Thyroid gland (tissue), 4 donors: ENCODE measurements around the gene TAS2R60. TPM values are rescaled to one million over a fixed set of nuclear protein-coding genes. Genes with fewer than 3 reads are reported as not detected.

ENCODE experiments used
- DNase-seq, 2 donors: peaks; one replicate each; pipeline ENCODE4 v3.0.0-alpha.2; 2019
- H3K27ac ChIP-seq, 3 donors: fragments of 200-600 bp; sonication (generic); 1 replicate in 2 of 3; 2 replicates in 1 of 3; pipeline ENCODE4 v1.5.1; 2016 to 2019; ENCODE audit warnings: mild to moderate bottlenecking in 1 of 3, moderate library complexity in 1 of 3
- H3K27me3 ChIP-seq: fragments of 200-600 bp; sonication (generic); one replicate; pipeline ENCODE4 v1.5.1; 2019
- H3K36me3 ChIP-seq, 2 donors: fragments of 200-600 bp; sonication (generic); one replicate each; pipeline ENCODE4 v1.5.1; 2016 to 2019
- H3K4me1 ChIP-seq, 2 donors: fragments of 200-600 bp; sonication (generic); one replicate each; pipeline ENCODE4 v1.5.1; 2017 to 2019
- H3K4me3 ChIP-seq, 3 donors: fragments of 200-600 bp; sonication (generic); replicated peaks in 1 of 3; 1 replicate in 2 of 3; 2 replicates in 1 of 3; pipeline ENCODE4 v1.5.1; 2016; ENCODE audit warnings: mild to moderate bottlenecking in 1 of 3
- H3K9me3 ChIP-seq: fragments of 200-600 bp; sonication (generic); one replicate; pipeline ENCODE4 v1.5.1; 2017
- CTCF ChIP-seq, 6 experiments: fragments of 200-600 bp in 3 of 6; fragments of 450-650 bp in 3 of 6; sonication (generic) in 3 of 6; IDR thresholded peaks; one replicate each; pipeline ENCODE4 v1.5.1; 2016 to 2019; ENCODE audit warnings: antibody characterized with exemption in 6 of 6, mild to moderate bottlenecking in 2 of 6, inconsistent platforms in 1 of 6, moderate library complexity in 1 of 6
- POLR2A ChIP-seq, 2 donors: fragments of 450-650 bp; IDR thresholded peaks; one replicate each; pipeline ENCODE4 v1.6.1; 2017; ENCODE audit warnings: antibody characterized with exemption in 2 of 2, mild to moderate bottlenecking in 2 of 2, moderate library complexity in 1 of 2
- WGBS, 2 donors: methylation state at CpG; one replicate each; pipeline ENCODE4 v1.1.5; 2017; 5-methylcytosine and 5-hydroxymethylcytosine counted together
- intact Hi-C: fragments of 100-400 bp; cut with DNase I; formaldehyde crosslinking; loops from one replicate; pipeline ENCODE4 v1.15.1; 2023
- total RNA-seq, 4 donors: library from RNA; depleted of rRNA; stranded (reverse); fragments of >200 nt; gene quantifications; one replicate each; pipeline ENCODE4 v1.2.3, GENCODE V29; 2016

Gene TAS2R60
- total RNA-seq, 4 donors from 2014 or later: not detected

DNA sequence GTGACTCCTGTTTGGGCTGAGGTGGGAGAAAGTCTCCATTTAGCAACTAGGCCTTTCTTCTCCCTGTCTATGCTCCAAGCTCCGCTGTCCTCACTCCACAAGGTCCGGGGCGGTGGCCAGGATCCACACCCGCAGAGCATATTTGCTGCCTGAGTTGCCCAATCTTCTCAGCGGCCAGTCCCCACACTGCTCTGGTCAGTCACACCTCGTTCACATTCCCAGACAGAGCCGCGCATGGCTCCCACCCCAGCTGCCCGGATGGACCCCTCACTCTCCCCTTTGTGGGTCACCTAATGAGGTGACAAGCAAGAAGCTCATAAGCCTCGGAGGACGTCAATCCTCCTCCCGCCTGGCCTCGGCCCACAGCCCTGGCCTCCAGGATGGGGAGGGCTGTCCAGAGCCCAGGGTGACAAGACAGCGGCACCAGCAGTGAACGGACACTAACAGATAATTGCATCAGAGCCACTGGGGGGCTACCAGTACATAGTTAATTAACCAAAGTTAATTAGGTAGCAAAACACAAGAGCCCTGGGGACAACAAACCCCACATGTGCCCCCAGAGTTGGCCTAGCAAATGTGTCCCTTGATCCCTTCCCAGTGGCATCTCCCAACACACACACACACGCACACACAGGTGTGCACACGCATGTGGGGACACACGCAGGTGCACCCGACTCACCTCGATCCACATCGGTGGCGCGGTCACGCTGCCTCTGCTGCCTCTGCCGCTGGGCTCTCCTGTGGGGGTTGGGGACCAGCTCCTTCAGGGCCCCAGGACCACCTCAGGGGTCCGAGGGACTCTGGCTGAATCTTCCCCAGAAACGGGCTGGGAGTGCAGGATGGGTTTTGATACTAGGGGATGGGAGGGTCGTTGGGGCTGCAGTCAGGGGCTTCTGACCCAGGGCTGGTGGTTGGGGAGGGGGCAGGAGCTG lies 46.4 kb upstream of the TAS2R60 start:
- H3K4me3 ChIP-seq: no peak overlapping the region
- 89 to 90% methylated on average over 16 to 24 of the region's 28 CpGs for WGBS, 2 donors
- H3K36me3 ChIP-seq: no peaks in the 10 kb centered on the region
- no peak overlapping the region for H3K27ac ChIP-seq
- no peaks in the 10 kb centered on the region for H3K9me3 ChIP-seq
- H3K4me1 ChIP-seq: peaks cover 10 to 18% of the 10 kb centered on the region in 2 donors
- TF ChIP-seq CTCF (IDR thresholded peaks at IDR 0.05) (no peak), POLR2A (IDR thresholded peaks at IDR 0.05) (no peak)
- DNase-seq: no peak
- H3K27me3 ChIP-seq: no peaks in the 10 kb centered on the region
- intact Hi-C loops: no loop called here

DNA sequence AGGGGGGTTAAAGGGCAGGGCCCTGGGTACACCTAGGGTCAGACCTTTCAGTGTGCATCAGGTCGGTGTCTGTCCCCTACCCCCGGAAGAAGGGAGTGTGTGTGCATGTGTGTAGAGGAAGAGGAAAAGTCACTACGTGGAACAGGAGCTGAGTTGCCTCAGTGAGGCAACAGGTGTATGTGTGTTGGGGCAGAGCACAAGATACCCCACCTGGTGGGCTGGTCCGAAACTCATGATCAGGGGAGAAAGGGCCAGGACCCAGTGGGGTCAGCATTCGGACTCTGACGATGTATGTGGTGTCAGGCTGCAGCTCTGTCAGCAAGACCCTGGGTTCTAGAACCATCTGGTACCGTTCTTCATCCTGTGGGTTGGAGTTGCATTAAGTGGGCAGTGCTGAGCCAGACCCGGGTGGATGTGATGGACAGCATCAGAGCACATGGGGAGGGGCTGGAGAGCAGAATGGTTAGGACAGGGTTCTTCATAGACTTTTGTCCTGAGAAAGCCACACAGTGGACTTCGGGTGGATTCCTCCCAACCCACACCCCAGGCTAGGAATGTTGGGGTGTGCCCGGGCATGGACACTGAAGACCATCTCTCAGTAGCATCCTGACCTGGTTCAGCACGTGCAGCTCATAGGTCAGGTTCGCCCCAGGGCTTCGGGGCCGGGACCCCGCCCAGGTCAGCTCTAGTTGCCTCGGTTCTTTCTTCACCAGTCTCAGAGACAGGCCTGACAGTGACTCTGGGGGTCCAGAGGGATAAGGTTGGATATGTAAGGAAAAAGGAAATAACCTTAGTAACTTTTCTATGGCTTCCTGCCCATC lies 45.3 kb upstream of the TAS2R60 start:
- no peak overlapping the region for H3K4me3 ChIP-seq
- 95% methylated on average over 13 to 16 of the region's 16 CpGs for WGBS, 2 donors
- TF ChIP-seq POLR2A (IDR thresholded peaks at IDR 0.05) (no peak), CTCF (IDR thresholded peaks at IDR 0.05) (no peak)
- peaks cover 7 to 13% of the 10 kb centered on the region in 2 donors for H3K4me1 ChIP-seq
- H3K9me3 ChIP-seq: no peaks in the 10 kb centered on the region
- intact Hi-C loops: no loop called here
- no peak for DNase-seq
- H3K27ac ChIP-seq: no peak overlapping the region
- H3K36me3 ChIP-seq: no peaks in the 10 kb centered on the region
- no peaks in the 10 kb centered on the region for H3K27me3 ChIP-seq

DNA sequence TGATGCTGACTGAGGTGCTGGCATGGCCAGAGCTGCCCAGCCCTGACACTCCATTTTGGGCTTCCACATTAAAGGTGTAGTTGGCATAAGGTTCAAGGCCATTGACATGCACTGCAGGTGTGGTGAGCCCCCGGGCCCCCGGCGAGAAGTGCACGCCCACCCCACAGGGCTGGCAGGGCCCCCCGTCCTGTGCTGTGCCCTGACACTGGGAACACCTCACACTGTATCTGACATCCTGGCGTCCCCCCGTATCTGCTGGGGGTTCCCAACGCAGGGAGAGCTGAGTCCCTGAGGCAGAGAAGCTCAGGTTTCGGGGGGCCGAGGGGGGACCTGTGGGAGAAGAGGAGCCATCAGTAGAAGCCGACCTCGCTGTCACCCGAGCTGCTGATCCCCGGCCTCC lies 44.6 kb upstream of the TAS2R60 start:
- Histone ChIP-seq H3K4me1 (peaks cover under 1 to 9% of the 10 kb centered on the region in 2 donors), H3K36me3 (no peaks in the 10 kb centered on the region), H3K4me3 (no peak overlapping the region), H3K27ac (no peak overlapping the region), H3K27me3 (no peaks in the 10 kb centered on the region), H3K9me3 (no peaks in the 10 kb centered on the region)
- WGBS, 2 donors: 95 to 96% methylated on average over 9 to 12 of the region's 14 CpGs
- intact Hi-C loops: no loop called here
- TF ChIP-seq CTCF (IDR thresholded peaks at IDR 0.05): no peak
- no peak for TF ChIP-seq POLR2A (IDR thresholded peaks at IDR 0.05)
- no peak for DNase-seq

DNA sequence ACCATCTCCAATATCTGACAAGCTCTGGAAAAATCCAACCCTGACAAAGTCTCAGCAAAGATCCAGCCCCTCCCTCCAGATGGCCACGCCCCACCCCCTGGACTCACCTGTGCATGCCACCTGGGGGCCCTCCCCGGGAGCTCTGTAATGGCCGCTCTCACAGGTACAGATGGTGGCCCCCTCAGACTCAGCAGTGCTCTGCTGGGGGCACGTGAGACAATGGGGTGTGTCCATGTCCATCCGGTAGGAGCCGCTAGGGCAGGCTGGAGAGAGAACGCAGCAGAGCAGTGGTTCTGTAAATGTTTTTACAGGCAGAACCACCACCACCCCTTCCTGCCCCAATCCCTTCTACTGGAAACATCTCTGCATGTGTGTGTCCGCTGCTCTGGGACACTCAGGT lies 44.1 kb upstream of the TAS2R60 start:
- H3K9me3 ChIP-seq: no peaks in the 10 kb centered on the region
- intact Hi-C loops: no loop called here
- 95 to 98% methylated on average over 6 to 8 of the region's 8 CpGs for WGBS, 2 donors

More for the DNA sequence above, 44.1 kb upstream of the TAS2R60 start:
- H3K27ac ChIP-seq: no peak overlapping the region
- no peak for TF ChIP-seq CTCF (IDR thresholded peaks at IDR 0.05)
- TF ChIP-seq POLR2A (IDR thresholded peaks at IDR 0.05): no peak
- H3K27me3 ChIP-seq: no peaks in the 10 kb centered on the region
- no peaks in the 10 kb centered on the region for H3K36me3 ChIP-seq
- no peak overlapping the region for H3K4me3 ChIP-seq
- H3K4me1 ChIP-seq: peaks cover 0 to 9% of the 10 kb centered on the region in 2 donors
- no peak for DNase-seq
